Measurements from ENCODE around the gene TEKT1.

The TEKT1 gene

GRCh38 chr17:6755731-6756184 lies 75.8 kb downstream of the TEKT1 start, which contains the start of gene XAF1:
XAF1 (plus strand) TSS chr17:6756046; CDS start chr17:6756079, 33 bp downstream.
- no peak for DNase-seq

DNA sequence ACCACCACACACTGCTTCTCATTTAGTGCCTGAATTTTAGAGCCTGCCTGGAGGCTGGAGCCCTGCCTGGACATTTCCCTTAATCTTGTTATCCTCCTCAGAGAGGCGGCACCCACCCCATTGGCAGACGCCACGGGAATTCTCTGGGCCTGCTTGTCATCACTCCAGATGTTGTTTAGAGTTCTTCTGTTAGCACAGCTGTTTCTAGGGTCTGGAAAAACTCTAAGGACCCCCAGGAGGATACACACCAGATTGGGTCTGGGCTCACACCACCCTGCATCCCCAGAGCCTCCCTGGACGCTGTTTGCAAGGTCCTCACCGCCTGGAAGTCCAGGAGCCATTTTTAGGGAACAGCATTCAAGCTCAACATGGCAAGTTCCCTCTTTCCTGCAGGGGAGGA lies 76.2 kb downstream of the TEKT1 start:
- DNase-seq = no peak

DNA sequence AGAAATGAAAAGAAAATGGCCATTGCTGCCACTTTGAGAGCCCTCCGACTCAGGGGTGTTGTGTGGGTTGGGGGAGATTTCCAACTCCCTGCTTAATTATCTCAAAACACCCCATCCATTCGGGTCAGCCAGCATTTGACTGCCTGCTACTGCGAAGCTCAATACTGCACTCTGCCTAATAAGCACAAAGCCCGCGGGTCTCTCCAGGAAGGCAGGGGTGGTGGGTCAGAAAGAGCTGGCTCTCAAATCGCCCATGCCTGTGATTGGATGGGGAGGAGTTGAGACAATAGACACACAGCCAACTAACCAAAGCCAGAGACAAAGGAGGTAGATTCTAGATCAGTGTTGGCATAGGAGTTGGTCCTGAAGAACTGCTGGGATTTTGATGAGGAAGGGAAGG lies 78.0 kb downstream of the TEKT1 start:
- DNase-seq = no peak

DNA sequence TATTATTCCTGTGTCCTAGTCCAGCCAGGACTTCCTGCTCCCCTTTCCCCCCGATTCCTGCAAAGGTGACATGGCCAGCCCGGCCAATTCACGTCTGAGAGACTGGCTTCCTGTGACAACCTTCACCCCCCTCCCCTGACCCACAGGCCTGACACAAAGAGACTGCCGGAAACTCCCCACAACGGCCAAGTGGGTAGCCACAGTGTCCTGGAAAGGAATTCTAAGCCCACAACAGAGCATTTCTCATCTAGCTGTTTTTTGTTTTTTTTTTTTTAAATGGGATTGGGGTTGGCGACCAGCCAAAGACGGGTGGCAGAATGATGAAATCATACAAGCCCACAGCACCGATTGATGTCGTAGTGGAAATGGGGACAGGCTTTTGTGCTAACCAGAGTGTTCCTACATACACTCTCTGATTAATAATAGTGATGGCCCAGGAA lies 78.5 kb downstream of the TEKT1 start:
- no peak for DNase-seq

- no peak for DNase-seq
Observed at GRCh38 chr17:6752068-6752909, 79.2 kb downstream of the TEKT1 start.

DNA sequence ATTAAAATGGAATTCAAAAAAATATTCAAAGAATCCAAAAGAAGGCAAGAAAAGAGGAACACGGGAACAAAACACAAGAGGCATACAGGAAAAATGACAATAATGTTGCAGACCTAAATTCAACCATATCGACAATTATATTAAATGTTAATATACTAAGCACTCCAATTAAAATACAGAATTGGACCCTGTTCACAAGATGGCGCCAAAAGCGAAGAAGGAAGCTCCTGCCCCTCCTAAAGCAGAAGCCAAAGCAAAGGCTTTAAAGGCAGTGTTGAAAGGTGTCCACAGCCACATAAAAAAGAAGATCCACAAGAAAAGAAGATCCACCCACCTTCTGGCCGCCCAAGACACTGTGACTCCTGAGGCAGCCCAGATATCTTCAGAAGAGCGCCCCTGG lies 82.0 kb downstream of the TEKT1 start:
- DNase-seq = no peak

DNA sequence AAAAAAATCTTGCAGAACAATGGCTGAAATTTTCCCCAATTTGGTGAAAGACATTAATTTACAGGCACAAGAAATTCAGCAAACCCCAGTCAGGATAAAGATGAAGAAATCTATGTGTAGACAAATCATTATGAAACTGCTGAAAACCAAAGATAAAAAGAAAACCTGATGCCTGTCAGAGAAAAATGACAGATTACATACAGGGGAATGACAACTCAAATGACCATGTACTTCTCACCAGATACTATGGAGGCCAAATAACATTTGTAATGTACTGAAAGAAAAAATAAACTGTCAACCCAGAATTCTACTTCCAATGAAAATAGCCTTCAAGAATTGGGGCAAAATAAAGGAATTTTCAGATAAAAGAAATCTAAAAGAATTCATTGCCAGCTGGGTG lies 82.9 kb downstream of the TEKT1 start:
- no peak for DNase-seq

Measured in NCI-H146 (cell line).